Gastroesophageal sphincter (tissue), 3 donors: Measurements from ENCODE around the gene PLIN1.

Source experiments
- CTCF ChIP-seq, 4 experiments: fragments of 200-600 bp in 2 of 4; fragments of 450-650 bp in 2 of 4; sonication (generic) in 1 of 4; IDR thresholded peaks; one replicate each; pipeline ENCODE4 v1.5.1; 2017 to 2019; ENCODE audit warnings: antibody characterized with exemption in 4 of 4, mild to moderate bottlenecking in 2 of 4, moderate library complexity in 2 of 4
- EP300 ChIP-seq: sonication (generic); formaldehyde crosslinking; IDR thresholded peaks from one replicate; pipeline ENCODE4 v1.6.1; 2017; ENCODE audit warnings: antibody characterized with exemption, mild to moderate bottlenecking
- POLR2A ChIP-seq, 2 donors: fragments of 450-650 bp; IDR thresholded peaks; one replicate each; pipeline ENCODE4 v1.6.1; 2017; ENCODE audit warnings: antibody characterized with exemption in 2 of 2, mild to moderate bottlenecking in 2 of 2, moderate library complexity in 1 of 2
- POLR2AphosphoS5 ChIP-seq: sonication (generic); formaldehyde crosslinking; IDR thresholded peaks from one replicate; pipeline ENCODE4 v1.6.1; 2017; ENCODE audit warnings: antibody characterized with exemption

DNA sequence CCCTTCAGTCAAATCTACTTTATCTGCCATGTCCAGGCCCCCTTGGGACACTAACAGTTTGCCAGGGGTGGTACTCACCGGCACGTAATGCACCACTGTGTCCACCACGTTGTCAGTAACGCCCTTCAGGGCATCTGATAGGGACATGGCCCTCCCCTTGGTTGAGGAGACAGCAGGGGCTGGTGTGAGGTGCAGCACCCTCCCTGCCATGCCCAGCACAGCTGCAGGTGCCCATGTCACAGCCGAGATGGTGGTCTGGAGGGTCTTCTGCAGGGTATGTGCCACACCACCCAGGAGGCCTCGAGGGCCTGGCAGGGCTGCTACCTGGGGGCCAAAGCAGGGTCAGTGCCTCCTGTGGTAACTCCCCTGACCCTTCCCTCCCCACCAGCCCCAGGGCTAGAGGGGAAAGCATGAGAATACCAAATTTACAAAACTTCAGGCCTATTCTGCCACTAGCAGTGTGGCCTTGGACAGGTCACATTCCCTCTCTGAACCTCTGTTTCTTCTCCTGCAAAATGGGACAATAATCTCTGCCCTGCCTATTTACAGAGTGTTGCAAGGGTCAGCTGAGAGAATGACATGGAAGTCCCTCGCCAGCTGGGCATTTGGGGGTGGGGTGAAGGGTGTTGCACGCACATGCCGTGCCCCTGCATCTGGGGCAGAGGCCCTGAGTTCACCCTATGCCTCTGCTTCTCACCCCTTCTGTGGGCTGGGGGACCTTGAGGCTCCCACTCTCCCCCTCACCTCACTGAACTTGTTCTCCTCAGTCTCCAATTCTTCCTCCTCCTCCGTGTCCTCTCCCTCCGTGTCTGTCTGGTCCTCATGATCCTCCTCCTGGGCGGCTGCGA, 12.1 kb downstream of the PLIN1 start:
- TF ChIP-seq CTCF (IDR thresholded peaks at IDR 0.05) = no peak
- TF ChIP-seq POLR2A (IDR thresholded peaks at IDR 0.05) = no peak
- no peak for TF ChIP-seq EP300
- TF ChIP-seq POLR2AphosphoS5 = no peak
